H1 (cell line): Measurements from ENCODE around the gene SSRP1. TPM values are rescaled to one million over a fixed set of nuclear protein-coding genes. Genes with fewer than 3 reads are reported as not detected.
A peak's percentile ranks its signal among the peaks of the same experiment; 100 is the strongest.

ENCODE experiments used
- CTCF ChIA-PET: fragments of 300-600 bp; sonication (Branson Sonifier 250); formaldehyde crosslinking; loops from one replicate; lab custom pipeline; 2021; ENCODE audit not compliant: partially characterized antibody; lab: Charles Lee
- POLR2A ChIA-PET: fragments of 300-600 bp; sonication (Branson Sonifier 250); formaldehyde crosslinking; loops from one replicate; lab custom pipeline; 2021; ENCODE audit warnings: inconsistent platforms; ENCODE audit not compliant: partially characterized antibody; lab: Charles Lee
- DNase-seq, 2 experiments: peaks; one replicate each; pipeline versions ENCODE4 v3.0.0 to v3.0.0-alpha.2; 2010 to 2022; ENCODE audit warnings: low spot score in 2 of 2, low read depth in 1 of 2, mixed read lengths in 1 of 2
- FAIRE-seq: peaks from 2 replicates; lab custom pipeline; 2011; peaks lifted over from hg19 to GRCh38; lab: Jason Lieb, UNC
- H2AFZ ChIP-seq: 2 replicates; pipeline ENCODE4 v1.8.1; 2012; ENCODE audit warnings: low read length, inconsistent platforms
- H2AK5ac ChIP-seq: 2 replicates; pipeline ENCODE4 v1.6.1; 2013; ENCODE audit warnings: low read depth, low read length
- H2BK120ac ChIP-seq: replicated peaks from 2 replicates; pipeline ENCODE3; 2013; ENCODE audit warnings: low read depth, low read length, inconsistent platforms
- H2BK12ac ChIP-seq: 2 replicates; pipeline ENCODE4 v1.6.1; 2013; ENCODE audit warnings: low read depth, low read length
- H2BK15ac ChIP-seq: 2 replicates; pipeline ENCODE4 v1.6.1; 2013; ENCODE audit warnings: low read length
- H2BK20ac ChIP-seq: 2 replicates; pipeline ENCODE4 v1.6.1; 2013; ENCODE audit warnings: low read length
- H2BK5ac ChIP-seq: 2 replicates; pipeline ENCODE4 v1.6.1; 2013; ENCODE audit warnings: low read depth, low read length
- H3K14ac ChIP-seq: 2 replicates; pipeline ENCODE4 v1.6.1; 2013; ENCODE audit warnings: inconsistent platforms; ENCODE audit not compliant: insufficient read length
- H3K18ac ChIP-seq: 2 replicates; pipeline ENCODE4 v1.6.1; 2013; ENCODE audit warnings: low read length; ENCODE audit errors: extremely low read depth
- H3K23ac ChIP-seq: 2 replicates; pipeline ENCODE4 v1.6.1; 2013; ENCODE audit warnings: inconsistent platforms; ENCODE audit not compliant: insufficient read length
- H3K23me2 ChIP-seq: 2 replicates; pipeline ENCODE4 v1.6.1; 2013; ENCODE audit warnings: low read depth, low read length
- H3K27ac ChIP-seq: 2 replicates; pipeline ENCODE4 v1.6.1; 2011; ENCODE audit warnings: low read depth, low read length, inconsistent platforms
- H3K27me3 ChIP-seq, 4 experiments: replicated peaks in 1 of 4; 1 replicate in 1 of 4; 2 replicates in 3 of 4; pipeline versions ENCODE4 v1.6.1 to v1.8.1; 2011 to 2013; ENCODE audit warnings: low read length in 3 of 4, mild to moderate bottlenecking in 3 of 4, inconsistent platforms in 2 of 4, mixed read lengths in 2 of 4, moderate library complexity in 1 of 4; ENCODE audit not compliant: control insufficient read depth in 3 of 4, insufficient read depth in 3 of 4; ENCODE audit errors: extremely low read depth in 1 of 4
- H3K36me3 ChIP-seq, 4 experiments: 2 replicates each; pipeline versions ENCODE4 v1.6.1 to v1.8.1; 2011 to 2013; ENCODE audit warnings: mild to moderate bottlenecking in 4 of 4, low read length in 3 of 4, moderate library complexity in 2 of 4, control low read depth in 1 of 4, inconsistent platforms in 1 of 4; ENCODE audit not compliant: insufficient read depth in 4 of 4, control insufficient read depth in 2 of 4
- H3K4ac ChIP-seq: replicated peaks from 2 replicates; pipeline ENCODE3; 2013; ENCODE audit warnings: low read length, low read depth, mixed read lengths, inconsistent platforms; ENCODE audit not compliant: insufficient read length
- H3K4me1 ChIP-seq, 4 experiments: replicated peaks in 1 of 4; 1 replicate in 1 of 4; 2 replicates in 3 of 4; pipeline versions ENCODE4 v1.6.1 to v1.8.1; 2011 to 2013; ENCODE audit warnings: low read length in 3 of 4, inconsistent platforms in 2 of 4, mixed read lengths in 1 of 4; ENCODE audit not compliant: insufficient read depth in 4 of 4, control insufficient read depth in 3 of 4
- H3K4me2 ChIP-seq, 2 experiments: 2 replicates each; pipeline versions ENCODE4 v1.6.1 to v1.8.1; 2011 to 2013; ENCODE audit warnings: low read depth in 2 of 2, low read length in 2 of 2, control low read depth in 1 of 2, inconsistent platforms in 1 of 2, mild to moderate bottlenecking in 1 of 2; ENCODE audit not compliant: insufficient read depth in 1 of 2
- H3K4me3 ChIP-seq, 4 experiments: fragments of 200-600, 300-600 bp in 1 of 4; sonication (generic), shearing (Covaris generic), sonication (Bioruptor Twin) in 1 of 4; 2 replicates each; pipeline versions ENCODE4 v1.5.1 to v1.8.1; 2011 to 2016; ENCODE audit warnings: low read length in 4 of 4, low read depth in 3 of 4, control low read depth in 2 of 4, inconsistent platforms in 2 of 4, mild to moderate bottlenecking in 2 of 4, mixed read lengths in 1 of 4, moderate library complexity in 1 of 4; ENCODE audit not compliant: insufficient read depth in 2 of 4; ENCODE audit errors: extremely low read depth in 1 of 4
- H3K56ac ChIP-seq: replicated peaks from 2 replicates; pipeline ENCODE3; 2013; ENCODE audit warnings: low read depth, mild to moderate bottlenecking, mixed read lengths, low read length, inconsistent platforms; ENCODE audit not compliant: insufficient read length
- H3K79me1 ChIP-seq: 2 replicates; pipeline ENCODE4 v1.6.1; 2013; ENCODE audit warnings: low read depth, low read length, control low read depth
- H3K79me2 ChIP-seq, 2 experiments: 2 replicates each; pipeline versions ENCODE4 v1.6.1 to v1.8.1; 2012 to 2013; ENCODE audit warnings: low read length in 2 of 2, mild to moderate bottlenecking in 2 of 2, inconsistent platforms in 1 of 2; ENCODE audit not compliant: insufficient read depth in 2 of 2, control insufficient read depth in 1 of 2
- H3K9ac ChIP-seq, 4 experiments: replicated peaks in 1 of 4; 1 replicate in 1 of 4; 2 replicates in 3 of 4; pipeline versions ENCODE4 v1.6.1 to v1.8.1; 2011 to 2013; ENCODE audit warnings: low read depth in 3 of 4, low read length in 3 of 4, control low read depth in 2 of 4, mild to moderate bottlenecking in 2 of 4, moderate library complexity in 2 of 4, inconsistent platforms in 1 of 4; ENCODE audit errors: extremely low read depth in 1 of 4
- H3K9me3 ChIP-seq, 2 experiments: 2 replicates each; pipeline versions ENCODE4 v1.6.1 to v1.8.1; 2012 to 2013; ENCODE audit warnings: mild to moderate bottlenecking in 2 of 2, moderate library complexity in 2 of 2, control low read depth in 1 of 2, inconsistent platforms in 1 of 2, low read depth in 1 of 2, low read length in 1 of 2, mixed read lengths in 1 of 2; ENCODE audit not compliant: insufficient read depth in 2 of 2
- H4K20me1 ChIP-seq, 2 experiments: replicated peaks in 1 of 2; 2 replicates each; pipeline versions ENCODE3 to v1.8.1; 2011 to 2013; ENCODE audit warnings: inconsistent platforms in 2 of 2, low read length in 2 of 2, mild to moderate bottlenecking in 1 of 2; ENCODE audit not compliant: insufficient read depth in 2 of 2, control insufficient read depth in 1 of 2
- H4K5ac ChIP-seq: 2 replicates; pipeline ENCODE4 v1.6.1; 2013; ENCODE audit warnings: low read length, low read depth, mixed read lengths, inconsistent platforms; ENCODE audit not compliant: insufficient read length
- H4K8ac ChIP-seq: 2 replicates; pipeline ENCODE4 v1.8.0; 2013; ENCODE audit warnings: mild to moderate bottlenecking, moderate library complexity, low read length, inconsistent platforms; ENCODE audit not compliant: insufficient read depth; ENCODE audit errors: extremely low read depth
- H4K91ac ChIP-seq: replicated peaks from 2 replicates; pipeline ENCODE3; 2013; ENCODE audit warnings: low read length, mixed read lengths, inconsistent platforms; ENCODE audit not compliant: insufficient read length
- WGBS, 2 experiments: shearing (Covaris generic) in 1 of 2; methylation state at CpG; one replicate each; pipeline versions ENCODE4 v1.1.6 to v1.1.7; 2013 to 2015; ENCODE audit warnings: low lambda C conversion rate in 2 of 2, mixed read lengths in 2 of 2, inconsistent platforms in 1 of 2, low coverage in 1 of 2, missing lambda C conversion rate in 1 of 2; ENCODE audit not compliant: insufficient replicate concordance in 2 of 2, insufficient coverage in 1 of 2, insufficient read length in 1 of 2; ENCODE audit errors: extremely low coverage in 1 of 2, missing lambda C conversion rate in 1 of 2; 5-methylcytosine and 5-hydroxymethylcytosine counted together
- polyA plus RNA-seq, 7 experiments: library from polyadenylated mRNA; depleted of rRNA in 3 of 7; stranded (reverse) in 5 of 7; unstranded in 2 of 7; fragments of >200 nt in 5 of 7; fragments of 200-250 nt in 2 of 7; gene quantifications; 1 replicate in 5 of 7; 2 replicates in 1 of 7; 4 replicates in 1 of 7; pipeline versions ENCODE4 v1.2.1 to v1.2.3, GENCODE V29; 2011 to 2013; ENCODE audit warnings: missing spikeins in 2 of 7, mixed read lengths in 2 of 7
- total RNA-seq: library from RNA; stranded (reverse); fragmentation: NEBNext Ultra II Directional; extraction: Animal tissue kit (Norgen Biotek cat#: 25700); gene quantifications from 2 replicates; pipeline ENCODE4 v1.2.1, GENCODE V29; 2021

Gene SSRP1
- total and polyA plus RNA-seq, 2 of the 8 experiments (the other 6 are each of a cell fraction or from before 2014, with no cell fraction given): 259 to 281 TPM

- ChIA-PET POLR2A (interaction anchor here (0.8 to 1.9 kb wide), 8 partner anchors 10 to 295 kb away, joined by 3 to 5 read pairs (median 4); partner anchors contain the start of gene TNKS1BP1), CTCF (interaction anchor here (0.7 to 2.2 kb wide), 12 partner anchors 10 to 190 kb away, joined by 3 to 8 read pairs (median 3); no protein-coding TSS in a partner anchor)
- Histone ChIP-seq H3K4ac (no peak overlapping the region), H3K23ac (no peak overlapping the region), H3K79me2 (no peaks in the 10 kb centered on the region), H3K9me3 (no peaks in the 10 kb centered on the region), H2AFZ (peak overlapping the region; percentile 68; the same call in 1 of the 2 replicates), H2BK20ac (no peak overlapping the region), H3K23me2 (peaks cover 3% of the 10 kb centered on the region), H3K56ac (no peak overlapping the region), H3K4me1 (peaks cover 1 to 4% (median 4%) of the 10 kb centered on the region in 4 experiments; a peak in 5 of 7 replicates), H4K20me1 (no peaks in the 10 kb centered on the region), H3K18ac (no peak overlapping the region), H3K4me2 (no peak overlapping the region), H2BK15ac (no peak overlapping the region), H4K91ac (no peak overlapping the region), H4K8ac (no peak overlapping the region), H3K79me1 (no peaks in the 10 kb centered on the region), H2BK120ac (no peak overlapping the region), H3K36me3 (no peaks in the 10 kb centered on the region), H3K27me3 (no peaks in the 10 kb centered on the region; a peak in 1 of 7 replicates), H3K9ac (no peak overlapping the region), H2BK5ac (no peak overlapping the region), H2AK5ac (no peak overlapping the region), H3K14ac (no peak overlapping the region), H3K27ac (no peak overlapping the region), H2BK12ac (no peak overlapping the region), H3K4me3 (no peak overlapping the region), H4K5ac (no peak overlapping the region)
- FAIRE-seq (no peak), DNase-seq (no peak)
- WGBS, 2 experiments: 65% methylated on average over 2 of the region's 4 CpGs; no CpG with 5 or more reads in 1 of the 2 experiments
These were observed 17.8 kb upstream of the SSRP1 start for GRCh38 chr11:57353446-57353845.
